ENCODE data around the gene CEP164.
"Not testable (repeated sequence)": the region's sequence is repeated elsewhere in the genome, so short reads cannot be mapped to it uniquely, and the experiment has no call there.

The CEP164 gene

GRCh38 chr11:117316197-117316961 lies 11.3 kb upstream of the CEP164 start, which contains the start of gene BACE1:
Gene BACE1, minus strand, starts transcription at chr11:117316256. Its CDS starts 461 bp downstream, at chr11:117315795.
- Histone ChIP-seq H3K27ac (replicated peaks; ENCODE audit: low read length) (no peak within 1 kb of the TSS), H3K27me3 (ENCODE audit: control insufficient read depth in 3 of 3, insufficient read depth in 3 of 3, low read depth in 1 of 3, low read length in 3 of 3) (no peaks in the 10 kb centered on the region), H4K8ac (ENCODE audit: low read depth, low read length) (no peak within 1 kb of the TSS), H2AK5ac (ENCODE audit: low read depth, low read length) (no peak within 1 kb of the TSS), H2AFZ (ENCODE audit: low read length) (peak within 1 kb of the TSS; percentile 91), H3K9me3 (replicated peaks in 1 of 2; ENCODE audit: control insufficient read depth in 2 of 2, insufficient read depth in 1 of 2, low read depth in 1 of 2, low read length in 2 of 2) (no peaks in the 10 kb centered on the region), H3K4me3 (ENCODE audit: low read length in 2 of 2) (peak within 1 kb of the TSS; percentile 61 to 84), H2BK12ac (ENCODE audit: low read length) (no peak within 1 kb of the TSS), H3K18ac (ENCODE audit: low read length) (peak within 1 kb of the TSS; percentile 78), H4K91ac (ENCODE audit: low read depth, low read length, poor library complexity) (no peak within 1 kb of the TSS), H3K4me2 (ENCODE audit: insufficient read depth, low read length, poor library complexity, severe bottlenecking) (peak within 1 kb of the TSS; percentile 95), H3K14ac (ENCODE audit: low read length) (peak within 1 kb of the TSS; percentile 4), H2BK15ac (ENCODE audit: low read length) (no peak within 1 kb of the TSS), H2BK5ac (ENCODE audit: low read length) (no peak within 1 kb of the TSS), H3K9ac (ENCODE audit: low read depth, low read length, poor library complexity) (peak within 1 kb of the TSS; percentile 79), H3K23ac (ENCODE audit: low read depth, low read length, poor library complexity) (no peak within 1 kb of the TSS), H3K36me3 (replicated peaks in 1 of 2; ENCODE audit: control insufficient read depth in 2 of 2, insufficient read depth in 2 of 2, low read length in 2 of 2) (no peaks in the 10 kb centered on the region), H3K4ac (ENCODE audit: low read length) (no peak within 1 kb of the TSS), H3K4me1 (ENCODE audit: control insufficient read depth in 2 of 2, insufficient read depth in 1 of 2, low read depth in 1 of 2, low read length in 2 of 2) (peaks cover 8 to 11% of the 10 kb centered on the region in 2 donors), H2BK120ac (ENCODE audit: low read depth, low read length) (no peak within 1 kb of the TSS), H3K79me1 (ENCODE audit: low read depth, low read length) (no peaks in the 10 kb centered on the region)
- DNase-seq (ENCODE audit: low spot score), result peak; percentile 83
- WGBS, 2 donors (ENCODE audit: extremely low coverage in 2 of 2, insufficient read length in 2 of 2, insufficient replicate concordance in 1 of 2), result 100% methylated on average over 2 of the region's 29 CpGs; no CpG with 5 or more reads in 1 of the 2 donors

- DNase-seq (ENCODE audit: low spot score), result no peak
- H3K9me3 ChIP-seq (replicated peaks in 1 of 2; ENCODE audit: control insufficient read depth in 2 of 2, insufficient read depth in 1 of 2, low read depth in 1 of 2, low read length in 2 of 2), result no peaks in the 10 kb centered on the region
- no peak overlapping the region for H2BK15ac ChIP-seq (ENCODE audit: low read length)
- WGBS, 2 donors (ENCODE audit: extremely low coverage in 2 of 2, insufficient read length in 2 of 2, insufficient replicate concordance in 1 of 2), result no CpG with 5 or more reads among the region's 7 CpGs
- no peak overlapping the region for H3K4me2 ChIP-seq (ENCODE audit: insufficient read depth, low read length, poor library complexity, severe bottlenecking)
- H3K23ac ChIP-seq (ENCODE audit: low read depth, low read length, poor library complexity), result no peak overlapping the region
- H2BK12ac ChIP-seq (ENCODE audit: low read length), result no peak overlapping the region
- H3K9ac ChIP-seq (ENCODE audit: low read depth, low read length, poor library complexity), result no peak overlapping the region
- H4K91ac ChIP-seq (ENCODE audit: low read depth, low read length, poor library complexity), result no peak overlapping the region
- H4K8ac ChIP-seq (ENCODE audit: low read depth, low read length), result peak overlapping the region; percentile 17
- H2AFZ ChIP-seq (ENCODE audit: low read length), result no peak overlapping the region
- no peak overlapping the region for H2AK5ac ChIP-seq (ENCODE audit: low read depth, low read length)
- H2BK120ac ChIP-seq (ENCODE audit: low read depth, low read length), result no peak overlapping the region
- no peak overlapping the region for H2BK5ac ChIP-seq (ENCODE audit: low read length)
- no peak overlapping the region for H3K14ac ChIP-seq (ENCODE audit: low read length)
- H3K4me1 ChIP-seq (ENCODE audit: control insufficient read depth in 2 of 2, insufficient read depth in 1 of 2, low read depth in 1 of 2, low read length in 2 of 2), result peaks cover 8 to 11% of the 10 kb centered on the region in 2 donors
- no peak overlapping the region for H3K18ac ChIP-seq (ENCODE audit: low read length)
- no peaks in the 10 kb centered on the region for H3K36me3 ChIP-seq (replicated peaks in 1 of 2; ENCODE audit: control insufficient read depth in 2 of 2, insufficient read depth in 2 of 2, low read length in 2 of 2)
- no peak overlapping the region for H3K4ac ChIP-seq (ENCODE audit: low read length)
- H3K4me3 ChIP-seq (ENCODE audit: low read length in 2 of 2), result no peak overlapping the region
- H3K79me1 ChIP-seq (ENCODE audit: low read depth, low read length), result no peaks in the 10 kb centered on the region
- no peaks in the 10 kb centered on the region for H3K27me3 ChIP-seq (ENCODE audit: control insufficient read depth in 3 of 3, insufficient read depth in 3 of 3, low read depth in 1 of 3, low read length in 3 of 3)
- H3K27ac ChIP-seq (replicated peaks; ENCODE audit: low read length), result no peak overlapping the region
These were observed 8.9 kb upstream of the CEP164 start for GRCh38 chr11:117318738-117319137.

- no peak overlapping the region for H3K27ac ChIP-seq (replicated peaks; ENCODE audit: low read length)
- no peak overlapping the region for H4K91ac ChIP-seq (ENCODE audit: low read depth, low read length, poor library complexity)
- no peaks in the 10 kb centered on the region for H3K9me3 ChIP-seq (replicated peaks in 1 of 2; ENCODE audit: control insufficient read depth in 2 of 2, insufficient read depth in 1 of 2, low read depth in 1 of 2, low read length in 2 of 2)
- H3K23ac ChIP-seq (ENCODE audit: low read depth, low read length, poor library complexity), result no peak overlapping the region
- no peaks in the 10 kb centered on the region for H3K79me1 ChIP-seq (ENCODE audit: low read depth, low read length)
- no peak overlapping the region for H2BK5ac ChIP-seq (ENCODE audit: low read length)
- no peak overlapping the region for H2AFZ ChIP-seq (ENCODE audit: low read length)
- H3K4me3 ChIP-seq (ENCODE audit: low read length in 2 of 2), result no peak overlapping the region
- no peak overlapping the region for H2BK120ac ChIP-seq (ENCODE audit: low read depth, low read length)
- H4K8ac ChIP-seq (ENCODE audit: low read depth, low read length), result no peak overlapping the region
- no peak overlapping the region for H2BK12ac ChIP-seq (ENCODE audit: low read length)
- no peak for DNase-seq (ENCODE audit: low spot score)
- H3K4ac ChIP-seq (ENCODE audit: low read length), result no peak overlapping the region
- no peak overlapping the region for H3K4me2 ChIP-seq (ENCODE audit: insufficient read depth, low read length, poor library complexity, severe bottlenecking)
- no peak overlapping the region for H3K9ac ChIP-seq (ENCODE audit: low read depth, low read length, poor library complexity)
- no peaks in the 10 kb centered on the region for H3K36me3 ChIP-seq (replicated peaks in 1 of 2; ENCODE audit: control insufficient read depth in 2 of 2, insufficient read depth in 2 of 2, low read length in 2 of 2)
- no peak overlapping the region for H2AK5ac ChIP-seq (ENCODE audit: low read depth, low read length)
- peaks cover 8 to 10% of the 10 kb centered on the region in 2 donors for H3K4me1 ChIP-seq (ENCODE audit: control insufficient read depth in 2 of 2, insufficient read depth in 1 of 2, low read depth in 1 of 2, low read length in 2 of 2)
- no peaks in the 10 kb centered on the region for H3K27me3 ChIP-seq (ENCODE audit: control insufficient read depth in 3 of 3, insufficient read depth in 3 of 3, low read depth in 1 of 3, low read length in 3 of 3)
- no peak overlapping the region for H2BK15ac ChIP-seq (ENCODE audit: low read length)
- WGBS, 2 donors (ENCODE audit: extremely low coverage in 2 of 2, insufficient read length in 2 of 2, insufficient replicate concordance in 1 of 2), result no CpG with 5 or more reads among the region's 5 CpGs
- no peak overlapping the region for H3K14ac ChIP-seq (ENCODE audit: low read length)
- no peak overlapping the region for H3K18ac ChIP-seq (ENCODE audit: low read length)
These were observed 8.3 kb upstream of the CEP164 start for GRCh38 chr11:117319214-117319840.

GRCh38 chr11:117327255-117327566 lies 443 bp upstream of the CEP164 start:
- Histone ChIP-seq H3K4me3 (ENCODE audit: low read length in 2 of 2) (peak overlapping the region in 1 of 2 donors; percentile 65), H3K4me2 (ENCODE audit: insufficient read depth, low read length, poor library complexity, severe bottlenecking) (peak overlapping the region; percentile 49), H2AFZ (ENCODE audit: low read length) (peak overlapping the region; percentile 100)
- not testable (repeated sequence) for H2AK5ac ChIP-seq (ENCODE audit: low read depth, low read length); H2BK15ac ChIP-seq (ENCODE audit: low read length); H3K9ac ChIP-seq (ENCODE audit: low read depth, low read length, poor library complexity); H3K14ac ChIP-seq (ENCODE audit: low read length); H3K79me1 ChIP-seq (ENCODE audit: low read depth, low read length); H3K36me3 ChIP-seq (replicated peaks in 1 of 2; ENCODE audit: control insufficient read depth in 2 of 2, insufficient read depth in 2 of 2, low read length in 2 of 2); H3K27me3 ChIP-seq (ENCODE audit: control insufficient read depth in 3 of 3, insufficient read depth in 3 of 3, low read depth in 1 of 3, low read length in 3 of 3); H4K8ac ChIP-seq (ENCODE audit: low read depth, low read length); H3K23ac ChIP-seq (ENCODE audit: low read depth, low read length, poor library complexity); H3K4ac ChIP-seq (ENCODE audit: low read length); DNase-seq (ENCODE audit: low spot score); H3K9me3 ChIP-seq (replicated peaks in 1 of 2; ENCODE audit: control insufficient read depth in 2 of 2, insufficient read depth in 1 of 2, low read depth in 1 of 2, low read length in 2 of 2); H3K4me1 ChIP-seq (ENCODE audit: control insufficient read depth in 2 of 2, insufficient read depth in 1 of 2, low read depth in 1 of 2, low read length in 2 of 2); H3K18ac ChIP-seq (ENCODE audit: low read length); H2BK12ac ChIP-seq (ENCODE audit: low read length); H3K27ac ChIP-seq (replicated peaks; ENCODE audit: low read length); H4K91ac ChIP-seq (ENCODE audit: low read depth, low read length, poor library complexity); H2BK120ac ChIP-seq (ENCODE audit: low read depth, low read length); H2BK5ac ChIP-seq (ENCODE audit: low read length)
- WGBS, 2 donors (ENCODE audit: extremely low coverage in 2 of 2, insufficient read length in 2 of 2, insufficient replicate concordance in 1 of 2), result no CpG with 5 or more reads among the region's 5 CpGs
